ENCODE data around the gene CD93. TPM values are rescaled to one million over a fixed set of nuclear protein-coding genes. Genes with fewer than 3 reads are reported as not detected.

The CD93 gene
- total RNA-seq, 2 donors from 2014 or later, result 0.39 to 0.41 TPM

- ATAC-seq, result no peak
- no peak overlapping the region for H3K27ac Mint-ChIP-seq
These were observed 25.5 kb downstream of the CD93 start for GRCh38 chr20:23060629-23061028.

GRCh38 chr20:23059846-23060245, 26.3 kb downstream of the CD93 start:
- Mint-ChIP-seq H3K36me3 (no peaks in the 10 kb centered on the region), H3K27ac (no peak overlapping the region), H3K9me3 (peaks cover 0 to 4% of the 10 kb centered on the region in 2 donors)
- DNase-seq (ENCODE audit: low spot score in 2 of 2) (no peak), ATAC-seq (no peak)

More at GRCh38 chr20:23060629-23061028, 25.5 kb downstream of the CD93 start:
- Mint-ChIP-seq H3K9me3 (peaks cover 0 to 4% of the 10 kb centered on the region in 2 donors), H3K36me3 (no peaks in the 10 kb centered on the region)
- no peak for DNase-seq (ENCODE audit: low spot score in 2 of 2)

GRCh38 chr20:23059001-23059400, 27.1 kb downstream of the CD93 start:
- H3K9me3 Mint-ChIP-seq, result peaks cover 0 to 4% of the 10 kb centered on the region in 2 donors
- no peak for ATAC-seq
- no peak for DNase-seq (ENCODE audit: low spot score in 2 of 2)
- no peak overlapping the region for H3K27ac Mint-ChIP-seq
- H3K36me3 Mint-ChIP-seq, result no peaks in the 10 kb centered on the region

GRCh38 chr20:23058240-23058639, 27.9 kb downstream of the CD93 start:
- no peaks in the 10 kb centered on the region for H3K36me3 Mint-ChIP-seq
- DNase-seq (ENCODE audit: low spot score in 2 of 2), result no peak
- ATAC-seq, result no peak
- no peak overlapping the region for H3K27ac Mint-ChIP-seq
- peaks cover 0 to 4% of the 10 kb centered on the region in 2 donors for H3K9me3 Mint-ChIP-seq

GRCh38 chr20:23052904-23053303, 33.2 kb downstream of the CD93 start:
- Mint-ChIP-seq H3K36me3 (no peaks in the 10 kb centered on the region), H3K27ac (no peak overlapping the region), H3K9me3 (peaks cover 0 to 4% of the 10 kb centered on the region in 2 donors)
- ATAC-seq (no peak), DNase-seq (ENCODE audit: low spot score in 2 of 2) (no peak)

- Mint-ChIP-seq H3K27ac (peak overlapping the region in 1 of 2 donors; percentile 29), H3K9me3 (no peaks in the 10 kb centered on the region), H3K36me3 (peaks cover 0 to 6% of the 10 kb centered on the region in 2 donors)
- ATAC-seq, result no peak
- DNase-seq (ENCODE audit: low spot score in 2 of 2), result peak in 1 of 2 donors; percentile 71
These were observed 35.1 kb downstream of the CD93 start for GRCh38 chr20:23050847-23051627.

GRCh38 chr20:23050076-23050838, 35.9 kb downstream of the CD93 start:
- H3K9me3 Mint-ChIP-seq, result no peaks in the 10 kb centered on the region
- ATAC-seq (no peak), DNase-seq (ENCODE audit: low spot score in 2 of 2) (peak in 1 of 2 donors; percentile 3)
- no peak overlapping the region for H3K27ac Mint-ChIP-seq
- peaks cover 0 to 6% of the 10 kb centered on the region in 2 donors for H3K36me3 Mint-ChIP-seq

GRCh38 chr20:23049201-23050075, 36.7 kb downstream of the CD93 start, which contains the start of gene THBD:
Gene THBD, minus strand, starts transcription at chr20:23049672. Its CDS starts 168 bp downstream, at chr20:23049504.
- ATAC-seq (peak in 1 of 2 donors; percentile 39), DNase-seq (ENCODE audit: low spot score in 2 of 2) (peak in 1 of 2 donors; percentile 9)
- no peak within 1 kb of the TSS for H3K27ac Mint-ChIP-seq
- no peaks in the 10 kb centered on the region for H3K9me3 Mint-ChIP-seq
- peaks cover 0 to 6% of the 10 kb centered on the region in 2 donors for H3K36me3 Mint-ChIP-seq

- Mint-ChIP-seq H3K9me3 (no peaks in the 10 kb centered on the region), H3K27ac (no peak overlapping the region), H3K36me3 (peaks cover 0 to 6% of the 10 kb centered on the region in 2 donors)
- peak; percentile 18 to 76 for ATAC-seq
- DNase-seq (ENCODE audit: low spot score in 2 of 2), result peak in 1 of 2 donors; percentile 50
These were observed 37.6 kb downstream of the CD93 start for GRCh38 chr20:23048283-23049200.

GRCh38 chr20:23047738-23048214, 38.3 kb downstream of the CD93 start:
- no peak overlapping the region for H3K27ac Mint-ChIP-seq
- DNase-seq (ENCODE audit: low spot score in 2 of 2) (peak in 1 of 2 donors; percentile 4), ATAC-seq (no peak)
- H3K36me3 Mint-ChIP-seq, result peaks cover 0 to 6% of the 10 kb centered on the region in 2 donors
- no peaks in the 10 kb centered on the region for H3K9me3 Mint-ChIP-seq

- DNase-seq (ENCODE audit: low spot score in 2 of 2), result no peak
- H3K36me3 Mint-ChIP-seq, result peaks cover 0 to 6% of the 10 kb centered on the region in 2 donors
- H3K9me3 Mint-ChIP-seq, result no peaks in the 10 kb centered on the region
- ATAC-seq, result no peak
- no peak overlapping the region for H3K27ac Mint-ChIP-seq
These were observed 39.0 kb downstream of the CD93 start for GRCh38 chr20:23047001-23047737.

- Mint-ChIP-seq H3K9me3 (no peaks in the 10 kb centered on the region), H3K36me3 (peaks cover 0 to 6% of the 10 kb centered on the region in 2 donors)
- no peak for ATAC-seq
These were observed 39.7 kb downstream of the CD93 start for GRCh38 chr20:23046431-23046830.

GRCh38 chr20:23043376-23043775, 42.7 kb downstream of the CD93 start:
- H3K27ac Mint-ChIP-seq, result no peak overlapping the region
- no peaks in the 10 kb centered on the region for H3K9me3 Mint-ChIP-seq
- H3K36me3 Mint-ChIP-seq, result peaks cover 0 to 6% of the 10 kb centered on the region in 2 donors
- no peak for ATAC-seq
- DNase-seq (ENCODE audit: low spot score in 2 of 2), result no peak

More at GRCh38 chr20:23046431-23046830, 39.7 kb downstream of the CD93 start:
- no peak overlapping the region for H3K27ac Mint-ChIP-seq
- no peak for DNase-seq (ENCODE audit: low spot score in 2 of 2)

GRCh38 chr20:23042270-23042669, 43.9 kb downstream of the CD93 start:
- ATAC-seq (no peak), DNase-seq (ENCODE audit: low spot score in 2 of 2) (no peak)
- peaks cover 0 to 5% of the 10 kb centered on the region in 2 donors for H3K36me3 Mint-ChIP-seq
- no peaks in the 10 kb centered on the region for H3K9me3 Mint-ChIP-seq
- no peak overlapping the region for H3K27ac Mint-ChIP-seq

Measured in activated naive CD4-positive, alpha-beta T cell treated with anti-CD3 and anti-CD28 coated beads, Interleukin-2, amount 50 U/mL, for 72 hours (primary cell).